ENCODE results near the gene IFT122. TPM values are rescaled to one million over a fixed set of nuclear protein-coding genes. Genes with fewer than 3 reads are reported as not detected.

IFT122 gene
- total and polyA plus RNA-seq, 7 donors = 4.2 to 21.4 (median 15.8) TPM

GRCh38 chr3:129569856-129570255 is 129.8 kb downstream of the IFT122 start:
- Histone ChIP-seq H3K9me3 (no peaks in the 10 kb centered on the region), H3K4me3 (no peak overlapping the region), H3K4me1 (peaks cover 0 to 23% (median 12%) of the 10 kb centered on the region in 4 donors), H3K27ac (no peak overlapping the region), H3K36me3 (peaks cover 0 to 40% (median 8%) of the 10 kb centered on the region in 4 donors), H3K27me3 (no peaks in the 10 kb centered on the region)
- DNase-seq = no peak
- intact Hi-C loops (cut with DNase I) = no loop called here
- WGBS, 2 donors = 86 to 90% methylated on average over 7 of the region's 7 CpGs
- TF ChIP-seq CTCF (IDR thresholded peaks at IDR 0.05) = no peak
- no peak for TF ChIP-seq POLR2AphosphoS5 (IDR thresholded peaks at IDR 0.05)
- no peak for TF ChIP-seq EP300 (IDR thresholded peaks at IDR 0.05)
- no peak for TF ChIP-seq POLR2A (IDR thresholded peaks at IDR 0.05)

Small RNA genes lying within 50 kb of the gene (small RNA-seq; reads per million reads assigned to genes)
- 7.2 to 43.2 (median 34.7) reads per million in 3 donors for gene SNORA7B

Other genes starting within 250 kb of the IFT122 start
- gene COPG1, start 190.6 kb upstream of the IFT122 start, total RNA-seq = 10 to 100 TPM; 50.9 to 78.1 (median 57.9) TPM
- 100 to 1,000 TPM; 104 to 151 (median 148) TPM for gene COPG1, start 190.6 kb upstream of the IFT122 start, polyA plus RNA-seq
- gene HMCES, start 161.4 kb upstream of the IFT122 start, total RNA-seq = 10 to 100 TPM; 15.2 to 22.5 (median 20.2) TPM
- 10 to 100 TPM; 21.6 to 41.2 (median 25.4) TPM for gene HMCES, start 161.4 kb upstream of the IFT122 start, polyA plus RNA-seq
- under 1 TPM in 1 of 4 donors, not detected in 3; 0.36 TPM for gene EFCAB12, start 11.6 kb upstream of the IFT122 start, total RNA-seq
- gene EFCAB12, start 11.6 kb upstream of the IFT122 start, polyA plus RNA-seq = under 1 TPM in 2 of 3 donors, not detected in 1; 0.38 to 0.46 TPM
- 10 to 100 TPM; 13.3 to 18.4 (median 16.6) TPM for gene MBD4, start 276 bp upstream of the IFT122 start, total RNA-seq
- gene MBD4, start 276 bp upstream of the IFT122 start, polyA plus RNA-seq = 10 to 100 TPM; 11.8 to 21.6 (median 15.0) TPM
- not detected for gene RHO, start 88.4 kb downstream of the IFT122 start, total RNA-seq
- gene RHO, start 88.4 kb downstream of the IFT122 start, polyA plus RNA-seq = not detected
- not detected for gene H1-8, start 103.0 kb downstream of the IFT122 start, total RNA-seq
- not detected for gene H1-8, start 103.0 kb downstream of the IFT122 start, polyA plus RNA-seq
- 10 to 100 TPM; 36.9 to 77.0 (median 61.8) TPM for gene PLXND1, start 166.5 kb downstream of the IFT122 start, total RNA-seq
- gene PLXND1, start 166.5 kb downstream of the IFT122 start, polyA plus RNA-seq = 10 to 100 TPM in 2 of 3 donors, 1 to 10 TPM in 1; 9.6 to 42.0 (median 15.7) TPM